Astrocyte (in vitro differentiated cells and primary cell): ENCODE results near the gene NET1. TPM values are rescaled to one million over a fixed set of nuclear protein-coding genes. Genes with fewer than 3 reads are reported as not detected.

Experiments
- DNase-seq: peaks from one replicate; pipeline ENCODE4 v3.0.0-alpha.2; 2010; ENCODE audit warnings: low read depth
- FAIRE-seq: peaks from 2 replicates; lab custom pipeline; 2011; peaks lifted over from hg19 to GRCh38; lab: Jason Lieb, UNC
- H2AFZ ChIP-seq: 2 replicates; pipeline ENCODE4 v1.6.0; 2012; ENCODE audit warnings: low read depth, low read length, inconsistent platforms
- H3K27ac ChIP-seq: 2 replicates; pipeline ENCODE4 v1.5.1; 2011; ENCODE audit warnings: low read depth, low read length, inconsistent platforms
- H3K27me3 ChIP-seq: 2 replicates; pipeline ENCODE4 v1.6.0; 2011; ENCODE audit warnings: low read length, inconsistent platforms; ENCODE audit not compliant: insufficient read depth
- H3K36me3 ChIP-seq: 2 replicates; pipeline ENCODE4 v1.5.1; 2011; ENCODE audit warnings: low read length, inconsistent platforms; ENCODE audit not compliant: insufficient read depth
- H3K4me1 ChIP-seq: 2 replicates; pipeline ENCODE4 v1.5.1; 2011; ENCODE audit warnings: low read length, inconsistent platforms; ENCODE audit not compliant: insufficient read depth
- H3K4me2 ChIP-seq: 2 replicates; pipeline ENCODE4 v1.6.0; 2012; ENCODE audit warnings: low read length, inconsistent platforms
- H3K4me3 ChIP-seq: 2 replicates; pipeline ENCODE4 v1.5.1; 2011; ENCODE audit warnings: low read depth, mild to moderate bottlenecking, low read length, inconsistent platforms; ENCODE audit not compliant: insufficient read depth
- H3K79me2 ChIP-seq: 2 replicates; pipeline ENCODE4 v1.6.0; 2012; ENCODE audit warnings: mild to moderate bottlenecking, low read length, inconsistent platforms; ENCODE audit not compliant: insufficient read depth
- H3K9ac ChIP-seq: 2 replicates; pipeline ENCODE4 v1.6.0; 2012; ENCODE audit warnings: mild to moderate bottlenecking, low read length, inconsistent platforms
- H3K9me3 ChIP-seq: 2 replicates; pipeline ENCODE4 v1.5.1; 2012; ENCODE audit warnings: low read depth, mild to moderate bottlenecking, low read length, inconsistent platforms; ENCODE audit not compliant: insufficient read depth
- H4K20me1 ChIP-seq: 2 replicates; pipeline ENCODE4 v1.6.0; 2012; ENCODE audit warnings: low read length, inconsistent platforms; ENCODE audit not compliant: insufficient read depth
- H3K27ac Mint-ChIP-seq: one replicate; pipeline ENCODE4 v1.8.0; 2021; ENCODE audit warnings: mild to moderate bottlenecking, mixed read lengths; ENCODE audit not compliant: unreplicated experiment
- H3K27me3 Mint-ChIP-seq: one replicate; pipeline ENCODE4 v1.8.0; 2021; ENCODE audit warnings: low read depth, mixed read lengths; ENCODE audit not compliant: unreplicated experiment
- H3K36me3 Mint-ChIP-seq: one replicate; pipeline ENCODE4 v1.8.0; 2021; ENCODE audit warnings: low read depth, mixed read lengths; ENCODE audit not compliant: unreplicated experiment
- H3K4me1 Mint-ChIP-seq: one replicate; pipeline ENCODE4 v1.8.0; 2021; ENCODE audit warnings: low read depth, mixed read lengths; ENCODE audit not compliant: unreplicated experiment
- H3K4me3 Mint-ChIP-seq: one replicate; pipeline ENCODE4 v1.8.0; 2021; ENCODE audit warnings: mild to moderate bottlenecking, moderate library complexity, mixed read lengths; ENCODE audit not compliant: unreplicated experiment
- H3K9me3 Mint-ChIP-seq: one replicate; pipeline ENCODE4 v1.8.0; 2021; ENCODE audit warnings: mild to moderate bottlenecking, mixed read lengths; ENCODE audit not compliant: unreplicated experiment
- EZH2 ChIP-seq: IDR thresholded peaks from 2 replicates; pipeline ENCODE4 v1.6.1; 2012; ENCODE audit warnings: mild to moderate bottlenecking, low read length, inconsistent platforms; ENCODE audit not compliant: insufficient read depth
- total RNA-seq: library from RNA; stranded (reverse); gene quantifications from 2 replicates; pipeline ENCODE4 v1.2.1, GENCODE V29; 2021
- TF ChIP-seq, protein P1 (sequence below): IDR thresholded peaks from 2 replicates; pipeline ENCODE4 v1.5.1; 2011; ENCODE audit warnings: low read depth, mild to moderate bottlenecking, inconsistent platforms, low read length, moderate library complexity; ENCODE audit not compliant: insufficient read depth

Gene NET1
- total RNA-seq, 1 donor from 2014 or later: 43.5 TPM

DNA sequence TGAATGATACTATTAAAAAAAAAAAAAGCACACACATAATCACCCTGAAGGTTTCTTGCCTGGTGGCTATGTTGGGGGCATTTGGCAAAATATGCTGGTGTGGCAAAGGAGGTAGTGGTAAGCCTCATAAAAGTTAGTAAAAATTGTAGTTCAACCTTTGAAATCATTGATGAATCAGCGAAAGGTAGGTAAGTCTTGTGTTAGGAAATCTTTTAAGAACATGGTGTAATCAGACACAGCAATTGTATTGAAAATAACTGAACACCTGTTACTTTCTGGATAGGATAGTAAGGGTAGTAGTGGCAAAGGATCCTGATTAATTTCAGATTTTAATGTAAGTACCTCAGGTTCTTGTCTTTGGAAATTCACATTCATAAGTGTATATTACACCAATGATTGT, 46.1 kb downstream of the NET1 start:
- Mint-ChIP-seq H3K4me3 (no peak overlapping the region), H3K4me1 (peaks cover 17% of the 10 kb centered on the region), H3K27ac (no peak overlapping the region), H3K9me3 (peaks cover 2% of the 10 kb centered on the region), H3K27me3 (no peaks in the 10 kb centered on the region), H3K36me3 (peaks cover 16% of the 10 kb centered on the region)
- H2AFZ ChIP-seq: no peak overlapping the region
- no peaks in the 10 kb centered on the region for H3K27me3 ChIP-seq
- H3K4me2 ChIP-seq: no peak overlapping the region
- H3K27ac ChIP-seq: no peak overlapping the region
- TF ChIP-seq, protein P1, sequence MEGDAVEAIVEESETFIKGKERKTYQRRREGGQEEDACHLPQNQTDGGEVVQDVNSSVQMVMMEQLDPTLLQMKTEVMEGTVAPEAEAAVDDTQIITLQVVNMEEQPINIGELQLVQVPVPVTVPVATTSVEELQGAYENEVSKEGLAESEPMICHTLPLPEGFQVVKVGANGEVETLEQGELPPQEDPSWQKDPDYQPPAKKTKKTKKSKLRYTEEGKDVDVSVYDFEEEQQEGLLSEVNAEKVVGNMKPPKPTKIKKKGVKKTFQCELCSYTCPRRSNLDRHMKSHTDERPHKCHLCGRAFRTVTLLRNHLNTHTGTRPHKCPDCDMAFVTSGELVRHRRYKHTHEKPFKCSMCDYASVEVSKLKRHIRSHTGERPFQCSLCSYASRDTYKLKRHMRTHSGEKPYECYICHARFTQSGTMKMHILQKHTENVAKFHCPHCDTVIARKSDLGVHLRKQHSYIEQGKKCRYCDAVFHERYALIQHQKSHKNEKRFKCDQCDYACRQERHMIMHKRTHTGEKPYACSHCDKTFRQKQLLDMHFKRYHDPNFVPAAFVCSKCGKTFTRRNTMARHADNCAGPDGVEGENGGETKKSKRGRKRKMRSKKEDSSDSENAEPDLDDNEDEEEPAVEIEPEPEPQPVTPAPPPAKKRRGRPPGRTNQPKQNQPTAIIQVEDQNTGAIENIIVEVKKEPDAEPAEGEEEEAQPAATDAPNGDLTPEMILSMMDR: no peak
- no peak for TF ChIP-seq EZH2
- no peak for FAIRE-seq
- H3K4me1 ChIP-seq: peaks cover 3% of the 10 kb centered on the region
- H3K4me3 ChIP-seq: no peak overlapping the region
- H4K20me1 ChIP-seq: peaks cover 4% of the 10 kb centered on the region
- H3K79me2 ChIP-seq: no peaks in the 10 kb centered on the region
- peaks cover 58% of the 10 kb centered on the region for H3K36me3 ChIP-seq
- H3K9ac ChIP-seq: no peak overlapping the region
- H3K9me3 ChIP-seq: no peaks in the 10 kb centered on the region
- no peak for DNase-seq

DNA sequence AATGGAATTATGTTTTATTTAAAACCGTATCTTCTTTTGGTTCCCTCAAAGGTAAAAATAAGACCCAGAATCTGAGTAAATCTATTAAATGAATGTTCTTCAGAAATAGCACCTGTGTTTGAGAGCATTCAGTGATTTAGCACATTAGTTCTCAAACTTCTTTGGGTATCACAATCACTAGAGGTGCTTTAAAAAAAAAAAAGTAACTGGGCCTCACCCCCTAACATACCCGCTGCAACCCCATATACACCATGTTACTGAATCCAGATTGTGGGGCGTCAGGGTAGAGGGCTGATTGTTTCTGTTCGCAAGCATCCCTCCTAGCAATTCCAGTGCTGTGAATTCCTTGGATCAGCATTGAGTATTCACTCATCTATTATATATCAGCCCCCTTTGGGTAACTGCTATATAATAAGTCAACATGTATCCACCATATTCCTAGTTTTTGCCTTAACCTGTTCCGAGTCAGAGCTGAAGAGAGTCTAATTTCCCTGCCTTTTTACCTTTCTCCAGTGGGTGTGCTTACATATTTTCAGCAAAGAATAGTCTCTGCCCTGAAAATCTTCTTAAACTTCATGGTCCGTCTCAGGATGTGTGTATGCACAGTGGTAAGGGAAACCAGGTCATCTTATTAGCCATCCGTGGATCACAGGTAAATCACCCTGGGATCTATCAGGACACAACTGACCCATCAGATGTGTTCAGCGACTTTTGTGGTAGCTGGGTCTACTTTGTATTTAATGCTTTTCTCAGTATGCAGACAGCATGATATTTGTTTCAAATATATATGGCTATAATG, 46.8 kb downstream of the NET1 start:
- no peak overlapping the region for H3K4me2 ChIP-seq
- peaks cover 3% of the 10 kb centered on the region for H3K4me1 ChIP-seq
- no peaks in the 10 kb centered on the region for H3K27me3 ChIP-seq
- no peaks in the 10 kb centered on the region for H3K27me3 Mint-ChIP-seq
- H3K27ac Mint-ChIP-seq: no peak overlapping the region
- DNase-seq (no peak), FAIRE-seq (no peak)
- H3K79me2 ChIP-seq: no peaks in the 10 kb centered on the region
- H2AFZ ChIP-seq: no peak overlapping the region
- no peak overlapping the region for H3K27ac ChIP-seq
- H3K4me1 Mint-ChIP-seq: peaks cover 17% of the 10 kb centered on the region
- H3K4me3 Mint-ChIP-seq: no peak overlapping the region
- no peak overlapping the region for H3K9ac ChIP-seq
- no peaks in the 10 kb centered on the region for H4K20me1 ChIP-seq
- H3K4me3 ChIP-seq: no peak overlapping the region
- H3K9me3 Mint-ChIP-seq: peaks cover 2% of the 10 kb centered on the region
- H3K9me3 ChIP-seq: no peaks in the 10 kb centered on the region
- H3K36me3 Mint-ChIP-seq: peaks cover 13% of the 10 kb centered on the region
- TF ChIP-seq, protein P1: no peak
- no peak for TF ChIP-seq EZH2
- peaks cover 50% of the 10 kb centered on the region for H3K36me3 ChIP-seq

DNA sequence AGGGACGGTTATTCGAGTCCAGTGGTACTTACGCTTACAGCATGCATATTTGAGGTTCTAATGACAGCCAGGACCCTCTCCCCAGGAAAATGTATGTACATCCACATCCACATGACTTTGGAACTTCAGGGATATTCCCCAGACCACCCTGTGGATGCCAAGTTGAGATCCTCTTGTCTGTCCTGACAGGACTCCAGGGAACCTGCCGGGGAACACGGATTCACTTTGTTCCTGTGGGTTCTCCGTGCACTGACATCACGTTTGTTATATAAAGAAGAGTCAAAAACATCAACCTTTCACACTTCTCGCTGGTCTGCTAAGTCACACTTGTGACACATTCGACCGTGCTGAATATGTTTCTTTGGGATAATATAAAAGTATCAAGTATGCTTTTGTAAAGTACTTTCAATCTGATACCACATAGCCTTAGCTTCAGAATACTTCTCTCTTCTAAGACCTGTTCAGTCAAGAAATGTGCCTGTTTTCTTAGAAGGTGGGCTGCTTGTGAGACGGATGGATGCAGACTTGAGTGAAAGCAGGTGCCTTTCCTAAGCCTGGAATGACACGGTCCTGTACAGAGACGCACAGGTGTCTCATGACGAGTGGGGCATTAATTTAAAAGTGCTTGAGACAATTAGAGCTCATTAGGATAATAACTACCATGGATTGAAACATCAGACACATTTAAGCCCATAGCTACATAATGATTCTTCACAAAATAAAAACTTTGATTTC, 48.3 kb downstream of the NET1 start:
- H3K79me2 ChIP-seq: no peaks in the 10 kb centered on the region
- TF ChIP-seq, protein P1: no peak
- TF ChIP-seq EZH2: no peak
- FAIRE-seq (no peak), DNase-seq (no peak)
- no peak overlapping the region for H3K4me3 ChIP-seq
- H3K27me3 ChIP-seq: no peaks in the 10 kb centered on the region
- Mint-ChIP-seq H3K27me3 (no peaks in the 10 kb centered on the region), H3K9me3 (peaks cover 2% of the 10 kb centered on the region), H3K4me1 (peaks cover 18% of the 10 kb centered on the region), H3K27ac (no peak overlapping the region), H3K4me3 (no peak overlapping the region), H3K36me3 (peaks cover 9% of the 10 kb centered on the region)
- H3K36me3 ChIP-seq: peaks cover 37% of the 10 kb centered on the region
- H3K4me2 ChIP-seq: no peak overlapping the region
- no peaks in the 10 kb centered on the region for H3K9me3 ChIP-seq
- no peak overlapping the region for H2AFZ ChIP-seq
- no peak overlapping the region for H3K9ac ChIP-seq
- H4K20me1 ChIP-seq: no peaks in the 10 kb centered on the region
- no peak overlapping the region for H3K27ac ChIP-seq
- H3K4me1 ChIP-seq: peaks cover 3% of the 10 kb centered on the region
